WTC11 (cell line): ENCODE data around the gene HACD1.

Experiments
- CTCF ChIP-seq: fragments of 200-600 bp; IDR thresholded peaks from 2 replicates; pipeline ENCODE4 v1.8.0; 2022; ENCODE audit warnings: antibody characterized with exemption
- ZNF263 ChIP-seq: sonication (generic); formaldehyde crosslinking; IDR thresholded peaks from 2 replicates; pipeline ENCODE4 v1.8.1; 2022; ENCODE audit warnings: low read depth, mild to moderate bottlenecking, moderate library complexity, missing genetic modification reagents

- TF ChIP-seq ZNF263 (CRISPR knock-in tag) (no peak), CTCF (no peak)
Observed at GRCh38 chr10:17637869-17638268, 20.7 kb upstream of the HACD1 start.
